Activated CD4-positive, alpha-beta T cell treated with anti-CD3 and anti-CD28 coated beads, Interleukin-2, amount 10 ng/mL, durations not matched to agents 7 days and 5 days (primary cell): ENCODE results near the gene EXOSC2. TPM values are rescaled to one million over a fixed set of nuclear protein-coding genes. Genes with fewer than 3 reads are reported as not detected.

ENCODE experiments used
- CTCF ChIA-PET: fragments of 350-600 bp; sonication (Branson Sonifier 250); formaldehyde crosslinking; loops from one replicate; lab custom pipeline; 2021; ENCODE audit warnings: antibody characterized with exemption; lab: Charles Lee
- POLR2A ChIA-PET: fragments of 350-600 bp; sonication (Branson Sonifier 250); formaldehyde crosslinking; loops from one replicate; lab custom pipeline; 2021; ENCODE audit warnings: antibody characterized with exemption; lab: Charles Lee
- DNase-seq: peaks from one replicate; pipeline ENCODE4 v3.0.0-alpha.2; 2020
- H3K27ac Mint-ChIP-seq: one replicate; pipeline ENCODE4 v1.8.0; 2021; ENCODE audit warnings: mild to moderate bottlenecking, moderate library complexity, mixed read lengths
- H3K27me3 Mint-ChIP-seq: one replicate; pipeline ENCODE4 v1.8.0; 2021; ENCODE audit warnings: mixed read lengths
- H3K36me3 Mint-ChIP-seq: one replicate; pipeline ENCODE4 v1.8.0; 2021; ENCODE audit warnings: low read depth, mixed read lengths
- H3K4me1 Mint-ChIP-seq: one replicate; pipeline ENCODE4 v1.8.0; 2021; ENCODE audit warnings: mixed read lengths
- H3K4me3 Mint-ChIP-seq: one replicate; pipeline ENCODE4 v1.8.0; 2021; ENCODE audit warnings: mild to moderate bottlenecking, moderate library complexity, mixed read lengths
- H3K9me3 Mint-ChIP-seq: one replicate; pipeline ENCODE4 v1.8.0; 2021; ENCODE audit warnings: mixed read lengths
- total RNA-seq, 2 experiments: library from RNA; stranded (reverse); gene quantifications; one replicate each; pipeline ENCODE4 v1.2.3, GENCODE V29; 2021

The EXOSC2 gene
- total RNA-seq, 2 experiments from 2014 or later: 49.7 to 60.8 TPM

GRCh38 chr9:130710822-130711352 is 17.3 kb downstream of the EXOSC2 start:
- DNase-seq: no peak
- H3K27me3 Mint-ChIP-seq: no peaks in the 10 kb centered on the region
- H3K9me3 Mint-ChIP-seq: no peaks in the 10 kb centered on the region
- CTCF ChIA-PET: interaction anchor here (3.6 kb wide), 1 partner anchor 10 kb away, joined by 21 read pairs; no protein-coding TSS in a partner anchor
- POLR2A ChIA-PET: interaction anchor here (0.6 kb wide), 1 partner anchor 384 kb away, joined by 3 read pairs; no protein-coding TSS in a partner anchor
- no peak overlapping the region for H3K4me3 Mint-ChIP-seq
- H3K27ac Mint-ChIP-seq: no peak overlapping the region
- peaks cover 4% of the 10 kb centered on the region for H3K36me3 Mint-ChIP-seq
- peaks cover 28% of the 10 kb centered on the region for H3K4me1 Mint-ChIP-seq

GRCh38 chr9:130711469-130711868 is 17.9 kb downstream of the EXOSC2 start:
- no peak for DNase-seq
- peaks cover 2% of the 10 kb centered on the region for H3K36me3 Mint-ChIP-seq
- peaks cover 31% of the 10 kb centered on the region for H3K4me1 Mint-ChIP-seq
- ChIA-PET CTCF (interaction anchor here (3.6 kb wide), 1 partner anchor 11 kb away, joined by 21 read pairs; no protein-coding TSS in a partner anchor), POLR2A (interaction anchor here (0.6 kb wide), 1 partner anchor 383 kb away, joined by 3 read pairs; no protein-coding TSS in a partner anchor)
- H3K9me3 Mint-ChIP-seq: no peaks in the 10 kb centered on the region
- H3K27ac Mint-ChIP-seq: peak overlapping the region; percentile 72
- peak overlapping the region; percentile 22 for H3K4me3 Mint-ChIP-seq
- no peaks in the 10 kb centered on the region for H3K27me3 Mint-ChIP-seq

DNA sequence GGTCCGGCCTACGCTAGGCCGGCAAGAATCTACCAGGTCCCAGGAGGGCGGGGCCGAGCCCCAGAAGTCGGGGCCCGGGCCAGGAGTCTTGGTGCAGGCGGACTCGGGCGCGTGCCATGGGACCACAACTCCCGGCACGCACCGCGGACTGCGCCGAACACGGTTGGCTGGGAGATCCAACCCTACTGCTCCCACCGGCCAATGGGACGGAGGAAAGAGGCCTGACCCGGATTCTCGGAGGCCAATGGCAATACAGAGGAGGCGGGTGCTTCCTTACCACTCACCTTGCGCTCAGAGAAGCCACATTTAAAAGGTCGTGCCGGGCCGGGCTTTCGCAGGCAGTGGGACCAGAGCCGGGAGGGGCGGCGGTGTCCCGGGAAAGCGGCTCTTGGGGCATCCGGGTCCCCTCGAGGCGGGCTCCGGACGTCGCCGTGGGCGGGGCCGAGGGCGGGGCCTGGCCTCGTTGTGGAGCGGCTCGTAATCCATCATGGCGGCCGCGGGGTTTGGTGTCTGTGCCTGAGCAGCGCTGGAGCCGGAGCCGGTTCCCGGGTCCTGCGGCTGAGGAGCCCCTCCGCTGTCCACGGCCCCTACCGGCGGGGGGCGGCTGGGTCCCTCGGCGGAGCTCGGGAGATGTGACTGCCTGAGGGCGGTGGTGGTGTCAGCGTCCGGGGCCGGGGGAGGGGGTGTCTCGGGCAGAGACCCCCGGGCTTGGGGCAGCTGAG is 19.1 kb downstream of the EXOSC2 start:
- Mint-ChIP-seq H3K36me3 (peaks cover 3% of the 10 kb centered on the region), H3K4me1 (peaks cover 33% of the 10 kb centered on the region), H3K4me3 (peak overlapping the region; percentile 84), H3K9me3 (no peaks in the 10 kb centered on the region), H3K27ac (peak overlapping the region; percentile 94), H3K27me3 (no peaks in the 10 kb centered on the region)
- peak; percentile 98 for DNase-seq
- ChIA-PET POLR2A (no interaction called here), CTCF (interaction anchor here (1.1 kb wide), 1 partner anchor 12 kb away, joined by 3 read pairs; no protein-coding TSS in a partner anchor)

DNA sequence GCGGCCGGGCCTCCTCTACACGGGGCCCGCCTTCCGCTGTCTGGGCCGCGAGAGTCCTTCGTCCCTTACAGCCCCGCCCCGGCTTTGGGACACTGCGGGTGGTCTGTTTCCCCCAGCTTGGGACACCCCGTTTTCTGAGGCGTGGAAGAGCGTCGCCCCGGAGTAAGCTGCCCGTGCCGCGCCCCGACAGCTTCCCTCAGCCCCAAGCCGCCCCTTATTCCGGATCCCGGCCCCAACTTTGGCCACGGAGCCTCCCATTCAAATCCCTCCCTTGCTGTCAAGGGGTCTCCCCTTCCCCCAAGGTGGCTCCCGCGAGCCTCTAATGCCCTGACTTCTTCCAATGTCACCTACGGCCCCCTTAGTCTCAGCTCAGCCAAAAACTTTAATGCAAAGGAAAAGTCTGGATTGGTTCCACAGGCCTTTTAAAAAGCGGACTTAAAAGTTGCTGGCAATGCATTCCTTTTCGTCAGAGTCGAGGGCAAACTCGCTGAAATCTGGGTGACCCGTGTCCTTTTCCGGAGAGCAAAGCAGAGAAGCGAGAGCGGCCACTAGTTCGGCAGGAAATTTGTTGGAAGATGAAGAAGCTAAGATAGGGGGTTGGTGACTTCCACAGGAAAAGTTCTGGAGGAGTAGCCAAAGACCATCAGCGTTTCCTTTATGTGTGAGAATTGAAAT is 19.8 kb downstream of the EXOSC2 start:
- Mint-ChIP-seq H3K27me3 (no peaks in the 10 kb centered on the region), H3K36me3 (peaks cover 3% of the 10 kb centered on the region), H3K4me3 (peak overlapping the region; percentile 84), H3K9me3 (no peaks in the 10 kb centered on the region), H3K4me1 (peaks cover 33% of the 10 kb centered on the region), H3K27ac (peak overlapping the region; percentile 94)
- ChIA-PET CTCF (interaction anchor here (1.1 kb wide), 1 partner anchor 13 kb away, joined by 3 read pairs; no protein-coding TSS in a partner anchor), POLR2A (no interaction called here)
- no peak for DNase-seq

DNA sequence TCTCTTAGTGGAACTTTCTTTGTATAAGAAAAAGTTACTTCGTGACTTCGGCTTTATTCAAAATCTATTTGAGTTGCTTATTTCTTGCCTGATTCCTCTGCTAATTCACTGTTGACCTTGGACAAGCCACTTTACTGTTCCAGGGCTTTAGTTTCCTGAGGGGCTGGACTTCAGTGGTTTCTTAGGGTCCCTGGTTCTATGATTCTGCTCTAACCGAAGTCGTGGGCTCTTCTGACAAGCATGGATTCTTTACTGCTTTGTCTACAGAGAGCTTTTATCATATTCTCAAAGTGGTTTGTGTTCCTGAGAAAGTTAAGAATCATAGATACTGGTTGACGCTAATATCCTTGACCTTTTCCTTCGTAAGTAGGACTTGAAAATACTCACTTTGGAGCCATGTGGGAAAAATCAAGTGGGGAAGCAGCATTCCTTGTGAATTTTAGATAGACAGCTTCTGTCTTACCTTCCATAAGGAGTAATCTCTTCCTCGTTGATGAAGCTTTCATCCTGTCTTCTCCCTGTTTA is 21.1 kb downstream of the EXOSC2 start:
- no peaks in the 10 kb centered on the region for H3K9me3 Mint-ChIP-seq
- CTCF ChIA-PET: interaction anchor here (0.5 to 1.0 kb wide), 3 partner anchors 8 to 1666 kb away, joined by 4 read pairs; no protein-coding TSS in a partner anchor
- H3K27me3 Mint-ChIP-seq: no peaks in the 10 kb centered on the region
- POLR2A ChIA-PET: no interaction called here
- H3K27ac Mint-ChIP-seq: no peak overlapping the region
- peaks cover 33% of the 10 kb centered on the region for H3K4me1 Mint-ChIP-seq
- no peak for DNase-seq
- H3K36me3 Mint-ChIP-seq: peaks cover 3% of the 10 kb centered on the region
- peak overlapping the region; percentile 84 for H3K4me3 Mint-ChIP-seq

- Mint-ChIP-seq H3K9me3 (no peaks in the 10 kb centered on the region), H3K27me3 (no peaks in the 10 kb centered on the region), H3K27ac (no peak overlapping the region), H3K4me3 (peak overlapping the region; percentile 84), H3K4me1 (peaks cover 36% of the 10 kb centered on the region), H3K36me3 (peaks cover 3% of the 10 kb centered on the region)
- ChIA-PET CTCF (interaction anchor here (0.6 to 1.0 kb wide), 3 partner anchors 9 to 24 kb away, joined by 4 to 5 read pairs (median 4); no protein-coding TSS in a partner anchor), POLR2A (no interaction called here)
- no peak for DNase-seq
Observed at GRCh38 chr9:130715270-130715669, 21.7 kb downstream of the EXOSC2 start.

GRCh38 chr9:130718562-130718961 is 25.0 kb downstream of the EXOSC2 start:
- no peaks in the 10 kb centered on the region for H3K9me3 Mint-ChIP-seq
- POLR2A ChIA-PET: no interaction called here
- H3K27me3 Mint-ChIP-seq: no peaks in the 10 kb centered on the region
- no peak overlapping the region for H3K4me3 Mint-ChIP-seq
- H3K36me3 Mint-ChIP-seq: peaks cover 3% of the 10 kb centered on the region
- CTCF ChIA-PET: interaction anchor here (1.1 kb wide), 1 partner anchor 266 kb away, joined by 3 read pairs; no protein-coding TSS in a partner anchor
- H3K4me1 Mint-ChIP-seq: peaks cover 35% of the 10 kb centered on the region
- DNase-seq: no peak
- no peak overlapping the region for H3K27ac Mint-ChIP-seq

- no peak for DNase-seq
- Mint-ChIP-seq H3K9me3 (no peaks in the 10 kb centered on the region), H3K4me3 (no peak overlapping the region), H3K27ac (no peak overlapping the region), H3K36me3 (peaks cover 3% of the 10 kb centered on the region), H3K4me1 (peaks cover 13% of the 10 kb centered on the region), H3K27me3 (no peaks in the 10 kb centered on the region)
- POLR2A ChIA-PET: no interaction called here
- CTCF ChIA-PET: interaction anchor here (1.2 kb wide), 1 partner anchor 19 kb away, joined by 3 read pairs; no protein-coding TSS in a partner anchor
Observed at GRCh38 chr9:130720762-130721161, 27.2 kb downstream of the EXOSC2 start.

DNA sequence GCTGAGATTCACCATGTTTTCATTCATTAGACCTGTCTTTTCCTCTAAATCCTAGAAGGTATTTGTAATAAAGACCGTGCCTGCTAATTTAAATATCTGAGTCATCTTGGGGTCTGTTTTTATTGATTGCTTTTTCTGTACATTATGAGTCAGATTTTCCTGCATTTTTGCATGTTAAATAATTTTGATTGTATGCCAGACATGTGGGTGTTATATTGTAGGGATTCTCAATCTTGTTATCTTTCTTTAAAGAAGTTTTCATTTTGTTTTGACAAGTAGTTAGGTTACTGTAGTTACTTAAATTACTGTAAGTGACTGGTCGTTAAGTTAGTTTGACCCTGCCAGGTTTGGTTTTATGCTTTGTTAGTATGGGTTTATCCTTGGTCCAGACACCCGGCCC is 35.1 kb downstream of the EXOSC2 start:
- H3K4me3 Mint-ChIP-seq: no peak overlapping the region
- POLR2A ChIA-PET: no interaction called here
- H3K27ac Mint-ChIP-seq: no peak overlapping the region
- H3K36me3 Mint-ChIP-seq: peaks cover 2% of the 10 kb centered on the region
- no peaks in the 10 kb centered on the region for H3K27me3 Mint-ChIP-seq
- CTCF ChIA-PET: interaction anchor here (0.6 kb wide), 1 partner anchor 644 kb away, joined by 5 read pairs; no protein-coding TSS in a partner anchor
- DNase-seq: no peak
- peaks cover 4% of the 10 kb centered on the region for H3K4me1 Mint-ChIP-seq
- H3K9me3 Mint-ChIP-seq: no peaks in the 10 kb centered on the region

DNA sequence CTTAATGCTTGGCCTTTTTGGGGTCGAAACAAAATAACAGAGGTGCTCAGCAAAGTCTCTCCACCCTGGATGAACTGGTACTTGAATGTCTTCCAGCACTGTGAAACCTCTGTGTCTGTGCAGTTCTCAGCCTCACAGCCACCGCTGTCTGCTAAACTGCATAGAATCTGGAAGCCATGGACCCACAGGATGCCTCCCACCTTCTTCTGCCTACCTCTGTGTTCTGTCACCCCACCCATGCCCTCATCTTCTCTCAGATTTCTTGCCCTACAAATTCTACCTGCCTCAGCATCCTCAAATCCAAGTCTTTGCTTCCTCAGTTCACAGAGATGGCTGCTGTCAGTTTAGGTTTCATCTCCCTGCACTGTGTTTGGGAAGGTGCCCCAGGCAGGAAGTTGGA is 35.6 kb downstream of the EXOSC2 start:
- ChIA-PET CTCF (no interaction called here), POLR2A (no interaction called here)
- no peaks in the 10 kb centered on the region for H3K27me3 Mint-ChIP-seq
- peaks cover 4% of the 10 kb centered on the region for H3K4me1 Mint-ChIP-seq
- H3K27ac Mint-ChIP-seq: no peak overlapping the region
- DNase-seq: no peak
- H3K36me3 Mint-ChIP-seq: peaks cover 2% of the 10 kb centered on the region
- no peak overlapping the region for H3K4me3 Mint-ChIP-seq
- H3K9me3 Mint-ChIP-seq: no peaks in the 10 kb centered on the region

DNA sequence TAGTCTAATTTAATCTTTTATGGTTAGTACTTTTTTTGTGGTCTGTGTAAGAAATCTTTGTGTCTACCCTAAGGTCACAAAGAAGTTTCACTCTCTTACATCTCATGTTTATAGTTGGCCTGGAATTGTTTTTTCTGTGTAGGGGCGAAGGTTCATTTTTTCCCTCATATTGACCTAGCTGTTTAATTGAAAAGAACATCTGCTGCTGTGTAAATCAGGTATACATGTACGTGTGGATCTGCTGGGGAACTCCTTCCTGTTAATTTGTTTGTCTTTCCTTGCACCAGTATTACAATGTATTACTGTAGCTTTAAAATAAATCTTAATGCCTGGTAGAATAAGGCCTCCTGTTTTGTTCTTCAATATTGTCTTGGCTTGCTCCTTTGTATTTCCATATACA is 37.8 kb downstream of the EXOSC2 start:
- DNase-seq: no peak
- Mint-ChIP-seq H3K9me3 (no peaks in the 10 kb centered on the region), H3K4me3 (no peak overlapping the region), H3K27me3 (no peaks in the 10 kb centered on the region), H3K36me3 (peaks cover 2% of the 10 kb centered on the region), H3K27ac (no peak overlapping the region), H3K4me1 (peaks cover 4% of the 10 kb centered on the region)
- CTCF ChIA-PET: no interaction called here
- POLR2A ChIA-PET: no interaction called here

- ChIA-PET POLR2A (no interaction called here), CTCF (interaction anchor here (0.6 kb wide), 1 partner anchor 81 kb away, joined by 4 read pairs; no protein-coding TSS in a partner anchor)
- no peaks in the 10 kb centered on the region for H3K27me3 Mint-ChIP-seq
- DNase-seq: no peak
- H3K27ac Mint-ChIP-seq: no peak overlapping the region
- H3K9me3 Mint-ChIP-seq: no peaks in the 10 kb centered on the region
- no peak overlapping the region for H3K4me3 Mint-ChIP-seq
- H3K4me1 Mint-ChIP-seq: peaks cover 4% of the 10 kb centered on the region
- peaks cover 2% of the 10 kb centered on the region for H3K36me3 Mint-ChIP-seq
Observed at GRCh38 chr9:130732136-130732535, 38.6 kb downstream of the EXOSC2 start.
